Thyroid gland (tissue), 4 donors: Measurements from ENCODE around the gene FLT4. TPM values are rescaled to one million over a fixed set of nuclear protein-coding genes. Genes with fewer than 3 reads are reported as not detected.

Experiments
- DNase-seq, 2 donors: peaks; one replicate each; pipeline ENCODE4 v3.0.0-alpha.2; 2019
- H3K27ac ChIP-seq, 3 donors: fragments of 200-600 bp; sonication (generic); 1 replicate in 2 of 3; 2 replicates in 1 of 3; pipeline ENCODE4 v1.5.1; 2016 to 2019; ENCODE audit warnings: mild to moderate bottlenecking in 1 of 3, moderate library complexity in 1 of 3
- H3K27me3 ChIP-seq: fragments of 200-600 bp; sonication (generic); one replicate; pipeline ENCODE4 v1.5.1; 2019
- H3K36me3 ChIP-seq, 2 donors: fragments of 200-600 bp; sonication (generic); one replicate each; pipeline ENCODE4 v1.5.1; 2016 to 2019
- H3K4me1 ChIP-seq, 2 donors: fragments of 200-600 bp; sonication (generic); one replicate each; pipeline ENCODE4 v1.5.1; 2017 to 2019
- H3K4me3 ChIP-seq, 3 donors: fragments of 200-600 bp; sonication (generic); replicated peaks in 1 of 3; 1 replicate in 2 of 3; 2 replicates in 1 of 3; pipeline ENCODE4 v1.5.1; 2016; ENCODE audit warnings: mild to moderate bottlenecking in 1 of 3
- H3K9me3 ChIP-seq: fragments of 200-600 bp; sonication (generic); one replicate; pipeline ENCODE4 v1.5.1; 2017
- POLR2A ChIP-seq, 2 donors: fragments of 450-650 bp; IDR thresholded peaks; one replicate each; pipeline ENCODE4 v1.6.1; 2017; ENCODE audit warnings: antibody characterized with exemption in 2 of 2, mild to moderate bottlenecking in 2 of 2, moderate library complexity in 1 of 2
- WGBS, 2 donors: methylation state at CpG; one replicate each; pipeline ENCODE4 v1.1.5; 2017; 5-methylcytosine and 5-hydroxymethylcytosine counted together
- intact Hi-C: fragments of 100-400 bp; cut with DNase I; formaldehyde crosslinking; loops from one replicate; pipeline ENCODE4 v1.15.1; 2023
- total RNA-seq, 4 donors: library from RNA; depleted of rRNA; stranded (reverse); fragments of >200 nt; gene quantifications; one replicate each; pipeline ENCODE4 v1.2.3, GENCODE V29; 2016
- TF ChIP-seq, protein P1 (sequence below), 6 experiments: fragments of 200-600 bp in 3 of 6; fragments of 450-650 bp in 3 of 6; sonication (generic) in 3 of 6; IDR thresholded peaks; one replicate each; pipeline ENCODE4 v1.5.1; 2016 to 2019; ENCODE audit warnings: antibody characterized with exemption in 6 of 6, mild to moderate bottlenecking in 2 of 6, inconsistent platforms in 1 of 6, moderate library complexity in 1 of 6

Gene FLT4
- total RNA-seq, 4 donors from 2014 or later: 52.8 to 90.9 (median 66.8) TPM

DNA sequence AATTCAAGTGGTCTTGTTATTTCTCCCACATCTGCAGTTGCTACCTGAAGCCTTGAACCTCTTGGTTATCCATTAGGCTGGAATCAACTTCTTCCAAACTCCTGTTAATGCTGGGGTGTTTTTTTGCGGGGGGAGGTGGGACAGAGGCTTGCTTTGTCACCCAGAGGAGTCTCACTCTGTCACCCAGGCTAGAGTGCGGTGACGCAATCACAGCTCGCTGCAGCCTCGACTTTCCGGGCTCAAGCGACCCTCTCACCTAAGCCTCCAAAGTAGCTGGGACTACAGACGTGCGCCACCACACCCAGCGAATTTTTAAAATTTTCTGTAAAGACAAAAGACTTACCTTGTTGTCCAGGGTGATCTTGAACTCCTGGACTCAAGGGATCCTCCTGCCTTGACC is 62.5 kb downstream of the FLT4 start:
- peaks cover 12 to 20% of the 10 kb centered on the region in 2 donors for H3K4me1 ChIP-seq
- no peaks in the 10 kb centered on the region for H3K9me3 ChIP-seq
- H3K27ac ChIP-seq: no peak overlapping the region
- intact Hi-C loops: no loop called here
- DNase-seq: no peak
- no peaks in the 10 kb centered on the region for H3K36me3 ChIP-seq
- H3K27me3 ChIP-seq: no peaks in the 10 kb centered on the region
- no peak overlapping the region for H3K4me3 ChIP-seq
- TF ChIP-seq POLR2A (IDR thresholded peaks at IDR 0.05): no peak
- TF ChIP-seq, protein P1, sequence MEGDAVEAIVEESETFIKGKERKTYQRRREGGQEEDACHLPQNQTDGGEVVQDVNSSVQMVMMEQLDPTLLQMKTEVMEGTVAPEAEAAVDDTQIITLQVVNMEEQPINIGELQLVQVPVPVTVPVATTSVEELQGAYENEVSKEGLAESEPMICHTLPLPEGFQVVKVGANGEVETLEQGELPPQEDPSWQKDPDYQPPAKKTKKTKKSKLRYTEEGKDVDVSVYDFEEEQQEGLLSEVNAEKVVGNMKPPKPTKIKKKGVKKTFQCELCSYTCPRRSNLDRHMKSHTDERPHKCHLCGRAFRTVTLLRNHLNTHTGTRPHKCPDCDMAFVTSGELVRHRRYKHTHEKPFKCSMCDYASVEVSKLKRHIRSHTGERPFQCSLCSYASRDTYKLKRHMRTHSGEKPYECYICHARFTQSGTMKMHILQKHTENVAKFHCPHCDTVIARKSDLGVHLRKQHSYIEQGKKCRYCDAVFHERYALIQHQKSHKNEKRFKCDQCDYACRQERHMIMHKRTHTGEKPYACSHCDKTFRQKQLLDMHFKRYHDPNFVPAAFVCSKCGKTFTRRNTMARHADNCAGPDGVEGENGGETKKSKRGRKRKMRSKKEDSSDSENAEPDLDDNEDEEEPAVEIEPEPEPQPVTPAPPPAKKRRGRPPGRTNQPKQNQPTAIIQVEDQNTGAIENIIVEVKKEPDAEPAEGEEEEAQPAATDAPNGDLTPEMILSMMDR (IDR thresholded peaks at IDR 0.05): no peak
- WGBS, 2 donors: 91 to 93% methylated on average over 10 of the region's 10 CpGs

DNA sequence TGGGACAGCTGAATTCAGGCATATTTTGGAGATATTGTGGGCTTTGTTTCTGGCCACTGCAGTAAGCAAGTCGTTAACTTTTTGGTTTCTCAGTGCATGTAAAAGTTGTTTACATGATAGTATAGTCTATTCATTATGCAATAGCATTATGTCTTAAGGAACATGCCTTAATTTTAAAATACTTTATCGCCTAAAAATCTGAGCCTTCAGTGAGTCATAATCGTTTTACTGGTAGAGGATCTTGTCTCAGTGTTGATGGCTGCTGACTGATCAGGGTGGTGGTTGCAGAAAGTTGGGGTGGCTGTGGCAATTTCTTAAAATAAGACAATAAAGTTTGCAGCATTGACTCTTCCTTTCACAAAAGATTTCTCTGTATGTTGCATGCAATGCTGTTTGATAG is 63.2 kb downstream of the FLT4 start:
- 87 to 91% methylated on average over 3 of the region's 3 CpGs for WGBS, 2 donors
- Histone ChIP-seq H3K4me1 (peaks cover 12 to 15% of the 10 kb centered on the region in 2 donors), H3K9me3 (no peaks in the 10 kb centered on the region), H3K4me3 (no peak overlapping the region), H3K27me3 (no peaks in the 10 kb centered on the region), H3K36me3 (no peaks in the 10 kb centered on the region), H3K27ac (no peak overlapping the region)
- TF ChIP-seq, protein P1 (IDR thresholded peaks at IDR 0.05): no peak
- no peak for TF ChIP-seq POLR2A (IDR thresholded peaks at IDR 0.05)
- intact Hi-C loops: no loop called here
- DNase-seq: no peak

DNA sequence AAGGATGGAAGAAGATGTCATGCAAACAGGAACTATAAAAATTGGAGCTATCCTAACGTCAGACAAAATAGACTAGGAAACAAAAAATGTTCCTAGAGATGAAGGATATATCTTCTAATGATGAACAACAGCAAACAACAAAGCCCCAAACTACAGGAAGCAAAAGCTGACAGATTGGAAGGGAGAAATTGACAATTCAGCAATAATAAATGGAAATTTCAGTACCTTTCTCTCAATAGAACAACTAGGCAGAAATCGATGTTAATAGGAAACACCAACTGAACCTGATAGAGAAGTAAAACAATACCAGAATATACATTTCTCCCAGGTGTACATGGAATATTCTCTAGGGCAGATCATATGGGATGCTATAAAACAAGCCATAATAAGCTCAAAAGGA is 65.7 kb downstream of the FLT4 start:
- Histone ChIP-seq H3K9me3 (no peaks in the 10 kb centered on the region), H3K27me3 (no peaks in the 10 kb centered on the region), H3K27ac (no peak overlapping the region), H3K36me3 (no peaks in the 10 kb centered on the region), H3K4me3 (no peak overlapping the region), H3K4me1 (peaks cover 0 to 3% of the 10 kb centered on the region in 2 donors)
- DNase-seq: no peak
- 79 to 82% methylated on average over 2 of the region's 2 CpGs for WGBS, 2 donors
- intact Hi-C loops: no loop called here
- no peak for TF ChIP-seq POLR2A (IDR thresholded peaks at IDR 0.05)
- TF ChIP-seq, protein P1 (IDR thresholded peaks at IDR 0.05): no peak

DNA sequence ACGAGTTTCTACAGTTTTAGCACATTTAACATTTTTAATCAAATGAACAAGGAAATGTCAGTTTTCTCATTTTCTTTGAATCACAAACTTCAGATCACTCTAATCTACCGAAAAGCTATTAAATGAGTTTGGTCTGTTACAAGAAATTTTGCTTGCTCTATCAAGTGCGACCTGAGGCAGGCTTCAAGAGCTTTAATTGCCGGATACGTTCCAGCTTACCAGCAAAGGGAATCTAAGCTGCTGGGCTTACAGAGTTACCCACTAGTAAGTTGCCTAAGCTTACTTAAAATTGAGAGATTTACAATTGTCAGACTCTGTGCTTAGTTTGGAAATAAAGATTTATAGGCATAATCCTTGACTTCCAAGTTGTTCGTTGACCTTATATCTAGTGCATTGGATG is 68.7 kb downstream of the FLT4 start:
- Histone ChIP-seq H3K9me3 (no peaks in the 10 kb centered on the region), H3K27me3 (no peaks in the 10 kb centered on the region), H3K4me3 (no peak overlapping the region), H3K36me3 (peaks cover 0 to 4% of the 10 kb centered on the region in 2 donors), H3K4me1 (peaks cover 0 to 3% of the 10 kb centered on the region in 2 donors), H3K27ac (no peak overlapping the region)
- intact Hi-C loops: no loop called here
- TF ChIP-seq, protein P1 (IDR thresholded peaks at IDR 0.05): no peak
- no peak for TF ChIP-seq POLR2A (IDR thresholded peaks at IDR 0.05)
- peak; percentile 29 to 42 for DNase-seq
- WGBS, 2 donors: 36 to 53% methylated on average over 6 of the region's 6 CpGs

DNA sequence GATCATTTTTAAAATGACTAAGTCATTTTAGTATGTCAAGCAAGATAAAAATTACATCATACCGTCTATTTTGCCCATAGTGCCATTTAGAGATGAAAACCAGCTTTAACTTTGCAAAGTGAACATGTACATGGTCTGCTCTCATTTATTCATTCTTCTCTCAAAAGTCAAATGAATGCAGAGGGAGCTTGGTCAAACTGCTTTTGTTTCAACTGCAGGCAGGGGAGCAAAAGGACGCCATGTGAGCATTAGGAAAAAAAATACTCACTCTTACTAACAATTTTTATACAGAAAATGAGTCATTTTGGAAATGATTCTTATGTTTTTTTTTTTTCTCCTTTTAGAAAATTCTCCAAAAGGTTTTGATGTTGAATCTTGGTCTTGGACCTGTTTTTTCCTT is 73.8 kb downstream of the FLT4 start:
- no peak for DNase-seq
- no peaks in the 10 kb centered on the region for H3K27me3 ChIP-seq
- H3K4me1 ChIP-seq: no peaks in the 10 kb centered on the region
- H3K27ac ChIP-seq: no peak overlapping the region
- WGBS, 2 donors: 85 to 94% methylated on average over 2 of the region's 2 CpGs
- TF ChIP-seq, protein P1 (IDR thresholded peaks at IDR 0.05): no peak
- no peak for TF ChIP-seq POLR2A (IDR thresholded peaks at IDR 0.05)
- peaks cover 8 to 13% of the 10 kb centered on the region in 2 donors for H3K36me3 ChIP-seq
- intact Hi-C loops: no loop called here
- no peaks in the 10 kb centered on the region for H3K9me3 ChIP-seq
- H3K4me3 ChIP-seq: no peak overlapping the region
